ENCODE data around the gene PDE3A. TPM values are rescaled to one million over a fixed set of nuclear protein-coding genes. Genes with fewer than 3 reads are reported as not detected.

Gene PDE3A
- total RNA-seq, 4 donors from 2014 or later, result 4.4 to 5.3 (median 4.9) TPM

DNA sequence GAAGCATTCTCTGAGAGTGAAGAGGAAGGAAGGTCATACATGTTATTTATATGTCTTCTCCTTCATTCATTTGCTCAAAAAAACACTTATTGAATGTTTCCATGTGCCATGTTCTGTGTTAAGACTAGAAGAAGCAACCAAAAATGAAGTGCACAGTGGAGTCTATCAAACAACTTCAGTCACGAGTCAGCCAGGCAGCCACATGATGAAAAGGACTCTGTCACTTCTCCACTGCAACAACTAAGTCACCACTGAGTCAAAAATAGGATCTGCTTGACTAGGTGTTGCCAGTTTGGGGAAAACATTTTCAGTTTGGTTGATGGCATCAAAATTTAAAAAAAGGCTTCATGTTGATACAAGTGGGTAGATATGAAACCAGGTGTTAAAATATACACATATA lies 142.5 kb downstream of the PDE3A start:
- Histone ChIP-seq H3K4me1 (no peaks in the 10 kb centered on the region), H3K9me3 (no peaks in the 10 kb centered on the region), H3K27ac (no peak overlapping the region), H3K36me3 (no peaks in the 10 kb centered on the region), H3K27me3 (no peaks in the 10 kb centered on the region), H3K4me3 (no peak overlapping the region)
- no peak for ATAC-seq
- in situ Hi-C loops (cut with MboI; ENCODE audit: low sequenced_read_pairs in 4 of 4) (no loop called here), intact Hi-C loops (cut with DNase I; ENCODE audit: low total_unique reads) (no loop called here)
- DNase-seq, result no peak
- TF ChIP-seq CTCF (IDR thresholded peaks at IDR 0.05 in 4 of 5, conservative IDR thresholded peaks at IDR 0.05 in 1 of 5), result no peak
- TF ChIP-seq POLR2A (IDR thresholded peaks at IDR 0.05), result no peak

- ATAC-seq, result no peak
- Histone ChIP-seq H3K9me3 (no peaks in the 10 kb centered on the region), H3K27ac (no peak overlapping the region), H3K4me3 (no peak overlapping the region), H3K4me1 (no peaks in the 10 kb centered on the region), H3K36me3 (no peaks in the 10 kb centered on the region), H3K27me3 (no peaks in the 10 kb centered on the region)
- in situ Hi-C loops (cut with MboI; ENCODE audit: low sequenced_read_pairs in 4 of 4), result no loop called here
- intact Hi-C loops (cut with DNase I; ENCODE audit: low total_unique reads), result no loop called here
- no peak for DNase-seq
- TF ChIP-seq CTCF (IDR thresholded peaks at IDR 0.05 in 4 of 5, conservative IDR thresholded peaks at IDR 0.05 in 1 of 5) (no peak), POLR2A (IDR thresholded peaks at IDR 0.05) (no peak)
Observed at GRCh38 chr12:20513189-20513588, 144.9 kb downstream of the PDE3A start.

GRCh38 chr12:20514598-20514997 lies 146.3 kb downstream of the PDE3A start:
- DNase-seq (no peak), ATAC-seq (no peak)
- Histone ChIP-seq H3K9me3 (no peaks in the 10 kb centered on the region), H3K27me3 (no peaks in the 10 kb centered on the region), H3K27ac (no peak overlapping the region), H3K4me1 (no peaks in the 10 kb centered on the region), H3K4me3 (no peak overlapping the region), H3K36me3 (no peaks in the 10 kb centered on the region)
- no peak for TF ChIP-seq CTCF (IDR thresholded peaks at IDR 0.05 in 4 of 5, conservative IDR thresholded peaks at IDR 0.05 in 1 of 5)
- no peak for TF ChIP-seq POLR2A (IDR thresholded peaks at IDR 0.05)
- in situ Hi-C loops (cut with MboI; ENCODE audit: low sequenced_read_pairs in 4 of 4), result no loop called here
- intact Hi-C loops (cut with DNase I; ENCODE audit: low total_unique reads), result no loop called here

DNA sequence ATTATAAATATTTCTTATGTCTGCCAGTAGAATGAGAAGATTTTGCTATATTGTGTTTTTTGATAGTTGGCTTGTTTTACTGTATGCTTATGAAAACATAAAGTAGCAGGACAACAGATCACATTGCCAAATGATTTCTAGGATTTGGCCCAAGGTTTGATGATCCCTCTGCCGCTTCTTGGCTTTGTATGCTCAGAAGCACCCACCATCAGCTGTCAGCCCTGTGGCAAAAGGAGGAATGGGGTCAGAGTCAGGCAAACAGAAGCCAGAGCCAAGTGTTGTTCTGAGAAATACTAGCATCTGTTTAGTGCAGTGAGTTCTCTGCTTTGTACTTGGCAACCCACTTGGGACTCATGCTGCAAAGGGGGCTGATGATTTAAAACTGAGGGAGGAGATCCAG lies 152.2 kb downstream of the PDE3A start:
- in situ Hi-C loops (cut with MboI; ENCODE audit: low sequenced_read_pairs in 4 of 4), result no loop called here
- no peak for DNase-seq
- H3K36me3 ChIP-seq, result no peaks in the 10 kb centered on the region
- TF ChIP-seq POLR2A (IDR thresholded peaks at IDR 0.05) (no peak), CTCF (IDR thresholded peaks at IDR 0.05 in 4 of 5, conservative IDR thresholded peaks at IDR 0.05 in 1 of 5) (no peak)
- intact Hi-C loops (cut with DNase I; ENCODE audit: low total_unique reads), result no loop called here
- H3K27ac ChIP-seq, result no peak overlapping the region
- H3K4me1 ChIP-seq, result no peaks in the 10 kb centered on the region
- no peaks in the 10 kb centered on the region for H3K27me3 ChIP-seq
- no peaks in the 10 kb centered on the region for H3K9me3 ChIP-seq
- no peak overlapping the region for H3K4me3 ChIP-seq
- ATAC-seq, result peak in 1 of 2 donors; percentile 73

DNA sequence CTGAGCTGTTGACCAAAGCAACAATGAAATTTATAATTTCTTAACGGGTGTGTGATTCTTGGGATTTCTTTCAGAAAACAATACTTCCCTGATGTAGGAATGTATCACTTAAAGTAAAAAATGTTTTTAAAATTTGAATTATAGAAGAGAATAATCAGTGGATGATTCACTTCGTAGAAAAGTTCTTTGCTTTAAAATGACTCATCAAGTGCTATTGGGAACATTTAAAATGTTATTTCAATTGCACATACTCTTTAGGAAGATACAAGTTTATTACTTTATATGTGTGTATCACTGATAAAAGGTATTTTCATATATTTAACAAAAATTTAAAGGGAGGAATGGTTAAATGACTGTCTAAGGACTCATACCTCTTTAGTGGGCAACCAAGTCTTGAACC lies 155.3 kb downstream of the PDE3A start:
- ATAC-seq (no peak), DNase-seq (no peak)
- TF ChIP-seq POLR2A (IDR thresholded peaks at IDR 0.05) (no peak), CTCF (IDR thresholded peaks at IDR 0.05 in 4 of 5, conservative IDR thresholded peaks at IDR 0.05 in 1 of 5) (no peak)
- intact Hi-C loops (cut with DNase I; ENCODE audit: low total_unique reads), result no loop called here
- no peaks in the 10 kb centered on the region for H3K9me3 ChIP-seq
- H3K27ac ChIP-seq, result no peak overlapping the region
- H3K4me1 ChIP-seq, result no peaks in the 10 kb centered on the region
- H3K36me3 ChIP-seq, result no peaks in the 10 kb centered on the region
- no peaks in the 10 kb centered on the region for H3K27me3 ChIP-seq
- in situ Hi-C loops (cut with MboI; ENCODE audit: low sequenced_read_pairs in 4 of 4), result no loop called here
- H3K4me3 ChIP-seq, result no peak overlapping the region

All from gastrocnemius medialis (tissue), 4 donors.